GM18519 (cell line): ENCODE data around the gene TTC1.
"Not testable (repeated sequence)": the region's sequence is repeated elsewhere in the genome, so short reads cannot be mapped to it uniquely, and the experiment has no call there.

Experiments
- ATAC-seq: cut with Tn5 transposase; IDR thresholded peaks from one replicate; pipeline ENCODE4 v1.9.1; 2021; ENCODE audit warnings: mild to moderate bottlenecking, moderate library complexity; ENCODE audit not compliant: unreplicated experiment, low FRiP score

Gene TTC1

GRCh38 chr5:160008877-160009590, at the start of gene TTC1:
Gene TTC1, plus strand, starts transcription at chr5:160009139. Its CDS starts 1,390 bp downstream, at chr5:160010529.
- ATAC-seq: peak; percentile 99

GRCh38 chr5:159961176-159962160, 47.5 kb upstream of the TTC1 start:
- no peak for ATAC-seq

- ATAC-seq: no peak
Observed at GRCh38 chr5:159962214-159962613, 46.7 kb upstream of the TTC1 start.

- ATAC-seq: no peak
Observed at GRCh38 chr5:159963935-159964334, 45.0 kb upstream of the TTC1 start.

- ATAC-seq: no peak
Observed at GRCh38 chr5:159965031-159965837, 43.7 kb upstream of the TTC1 start.

GRCh38 chr5:159965838-159966128, 43.2 kb upstream of the TTC1 start:
- not testable (repeated sequence) for ATAC-seq

GRCh38 chr5:159969966-159970365, 39.0 kb upstream of the TTC1 start:
- no peak for ATAC-seq

GRCh38 chr5:159971038-159971437, 37.9 kb upstream of the TTC1 start:
- no peak for ATAC-seq

GRCh38 chr5:159971514-159971913, 37.4 kb upstream of the TTC1 start:
- no peak for ATAC-seq

- ATAC-seq: no peak
Observed at GRCh38 chr5:159971931-159972461, 36.9 kb upstream of the TTC1 start.

- no peak for ATAC-seq
Observed at GRCh38 chr5:159972538-159973362, 36.2 kb upstream of the TTC1 start.

- ATAC-seq: no peak
Observed at GRCh38 chr5:159975462-159976019, 33.4 kb upstream of the TTC1 start.

GRCh38 chr5:159976921-159977320, 32.0 kb upstream of the TTC1 start:
- no peak for ATAC-seq

- ATAC-seq: no peak
Observed at GRCh38 chr5:159978358-159978757, 30.6 kb upstream of the TTC1 start.

GRCh38 chr5:159982421-159983173, 26.3 kb upstream of the TTC1 start:
- no peak for ATAC-seq

GRCh38 chr5:159987031-159987674, 21.8 kb upstream of the TTC1 start:
- ATAC-seq: peak; percentile 78

- no peak for ATAC-seq
Observed at GRCh38 chr5:159990506-159990905, 18.4 kb upstream of the TTC1 start.

- ATAC-seq: no peak
Observed at GRCh38 chr5:159992566-159992965, 16.4 kb upstream of the TTC1 start.
